Mesenchymal stem cell (in vitro differentiated cells and primary cell): ENCODE results near the gene IKBKE.

Source experiments
- DNase-seq: peaks from one replicate; pipeline ENCODE4 v3.0.0-alpha.2; 2013
- H2AFZ ChIP-seq: one replicate; pipeline ENCODE4 v1.6.1; 2013; ENCODE audit warnings: low read depth, mild to moderate bottlenecking, control low read depth, inconsistent platforms, low read length, moderate library complexity
- H2AK5ac ChIP-seq: 2 replicates; pipeline ENCODE4 v1.6.1; 2013; ENCODE audit warnings: low read length, moderate library complexity, mild to moderate bottlenecking, inconsistent platforms; ENCODE audit not compliant: severe bottlenecking
- H2BK120ac ChIP-seq: one replicate; pipeline ENCODE4 v1.6.1; 2013; ENCODE audit warnings: low read depth, mild to moderate bottlenecking, inconsistent platforms, low read length, moderate library complexity
- H2BK12ac ChIP-seq, 2 experiments: one replicate each; pipeline ENCODE4 v1.6.1; 2013; ENCODE audit warnings: inconsistent platforms in 2 of 2, low read length in 2 of 2, mild to moderate bottlenecking in 2 of 2, moderate library complexity in 2 of 2, control low read depth in 1 of 2
- H2BK15ac ChIP-seq: one replicate; pipeline ENCODE4 v1.6.1; 2013; ENCODE audit warnings: mild to moderate bottlenecking, low read depth, inconsistent platforms; ENCODE audit not compliant: poor library complexity, severe bottlenecking
- H2BK5ac ChIP-seq: 2 replicates; pipeline ENCODE4 v1.6.1; 2013; ENCODE audit warnings: low read depth, mild to moderate bottlenecking, low read length, control low read depth, inconsistent platforms; ENCODE audit not compliant: poor library complexity, severe bottlenecking
- H3K14ac ChIP-seq, 2 experiments: one replicate each; pipeline ENCODE4 v1.6.1; 2013; ENCODE audit warnings: inconsistent platforms in 2 of 2, low read length in 2 of 2, control low read depth in 1 of 2, mild to moderate bottlenecking in 1 of 2, moderate library complexity in 1 of 2
- H3K18ac ChIP-seq, 2 experiments: one replicate each; pipeline ENCODE4 v1.6.1; 2013; ENCODE audit warnings: inconsistent platforms in 2 of 2, low read length in 2 of 2, control low read depth in 1 of 2, low read depth in 1 of 2, mild to moderate bottlenecking in 1 of 2
- H3K23ac ChIP-seq, 2 experiments: one replicate each; pipeline ENCODE4 v1.6.1; 2013; ENCODE audit warnings: inconsistent platforms in 2 of 2, low read length in 2 of 2, mild to moderate bottlenecking in 2 of 2, moderate library complexity in 2 of 2, control low read depth in 1 of 2
- H3K27ac ChIP-seq: 2 replicates; pipeline ENCODE4 v1.5.1; 2013; ENCODE audit warnings: mild to moderate bottlenecking, moderate library complexity, low read length, control low read depth, inconsistent platforms; ENCODE audit not compliant: poor library complexity, severe bottlenecking
- H3K27me3 ChIP-seq, 2 experiments: 2 replicates each; pipeline versions ENCODE4 v1.6.1 to v1.7.0; 2013; ENCODE audit warnings: low read length in 2 of 2, mild to moderate bottlenecking in 2 of 2, moderate library complexity in 2 of 2, control low read depth in 1 of 2, inconsistent platforms in 1 of 2; ENCODE audit not compliant: control insufficient read depth in 1 of 2, insufficient read depth in 1 of 2
- H3K36me3 ChIP-seq, 2 experiments: 2 replicates each; pipeline versions ENCODE4 v1.6.1 to v1.7.0; 2013; ENCODE audit warnings: low read length in 2 of 2, control low read depth in 1 of 2, inconsistent platforms in 1 of 2, low read depth in 1 of 2, mild to moderate bottlenecking in 1 of 2; ENCODE audit not compliant: insufficient read depth in 2 of 2, control insufficient read depth in 1 of 2
- H3K4ac ChIP-seq, 2 experiments: one replicate each; pipeline ENCODE4 v1.6.1; 2013; ENCODE audit warnings: inconsistent platforms in 2 of 2, low read length in 2 of 2, mild to moderate bottlenecking in 2 of 2, moderate library complexity in 2 of 2, control low read depth in 1 of 2, low read depth in 1 of 2
- H3K4me1 ChIP-seq: 2 replicates; pipeline ENCODE4 v1.6.1; 2013; ENCODE audit warnings: low read depth, low read length, control low read depth; ENCODE audit not compliant: control insufficient read depth, insufficient read depth
- H3K4me2 ChIP-seq: 2 replicates; pipeline ENCODE4 v1.6.1; 2013; ENCODE audit warnings: low read length, mild to moderate bottlenecking, inconsistent platforms; ENCODE audit not compliant: poor library complexity, severe bottlenecking
- H3K4me3 ChIP-seq, 2 experiments: 2 replicates each; pipeline versions ENCODE4 v1.5.1 to v1.7.0; 2013; ENCODE audit warnings: low read length in 2 of 2, mild to moderate bottlenecking in 2 of 2, control low read depth in 1 of 2, low read depth in 1 of 2; ENCODE audit not compliant: insufficient read depth in 1 of 2
- H3K79me1 ChIP-seq: replicated peaks from 2 replicates; pipeline ENCODE4 v1.6.1; 2013; ENCODE audit warnings: mild to moderate bottlenecking, control low read depth, low read length, inconsistent platforms; ENCODE audit not compliant: poor library complexity, severe bottlenecking
- H3K9ac ChIP-seq: 2 replicates; pipeline ENCODE4 v1.7.0; 2013; ENCODE audit warnings: mild to moderate bottlenecking, low read length, moderate library complexity
- H3K9me3 ChIP-seq: 2 replicates; pipeline ENCODE4 v1.7.0; 2013; ENCODE audit warnings: mild to moderate bottlenecking, low read length; ENCODE audit not compliant: control insufficient read depth
- H4K8ac ChIP-seq: one replicate; pipeline ENCODE4 v1.6.1; 2013; ENCODE audit warnings: inconsistent platforms, mild to moderate bottlenecking, low read length, moderate library complexity
- H4K91ac ChIP-seq: one replicate; pipeline ENCODE4 v1.6.1; 2013; ENCODE audit warnings: mild to moderate bottlenecking, low read length, inconsistent platforms
- WGBS: methylation state at CpG from one replicate; pipeline ENCODE4 v1.1.7; 2013; ENCODE audit warnings: mixed read lengths; 5-methylcytosine and 5-hydroxymethylcytosine counted together

IKBKE gene

GRCh38 chr1:206472886-206473285 is 2.6 kb downstream of the IKBKE start:
- 53% methylated on average over 5 of the region's 5 CpGs for WGBS
- peaks cover 38% of the 10 kb centered on the region in 2 experiments for H3K36me3 ChIP-seq

DNA sequence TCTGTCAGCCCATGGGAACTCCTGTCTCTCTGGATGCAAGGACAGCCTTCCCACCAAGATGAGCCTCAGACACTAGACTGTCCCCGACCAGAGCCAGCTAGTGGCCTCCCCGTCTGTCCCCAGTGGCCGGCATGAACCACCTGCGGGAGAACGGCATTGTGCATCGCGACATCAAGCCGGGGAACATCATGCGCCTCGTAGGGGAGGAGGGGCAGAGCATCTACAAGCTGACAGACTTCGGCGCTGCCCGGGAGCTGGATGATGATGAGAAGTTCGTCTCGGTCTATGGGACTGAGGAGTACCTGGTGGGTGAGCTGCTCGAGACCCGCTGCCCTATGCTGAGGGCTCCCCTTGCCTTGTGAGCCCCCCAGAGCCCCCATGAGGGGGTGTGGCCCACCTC is 5.8 kb downstream of the IKBKE start:
- Histone ChIP-seq H2BK12ac (no peak overlapping the region), H2BK15ac (no peak overlapping the region), H4K8ac (no peak overlapping the region), H2AFZ (no peak overlapping the region), H3K23ac (no peak overlapping the region), H2BK120ac (no peak overlapping the region), H3K27me3 (no peaks in the 10 kb centered on the region), H3K27ac (no peak overlapping the region), H4K91ac (no peak overlapping the region), H3K14ac (no peak overlapping the region), H3K18ac (no peak overlapping the region), H2BK5ac (no peak overlapping the region), H3K36me3 (peaks cover 61 to 62% of the 10 kb centered on the region in 2 experiments), H3K4me3 (no peak overlapping the region), H3K4me2 (no peak overlapping the region), H3K4me1 (peaks cover 28% of the 10 kb centered on the region), H3K9me3 (no peaks in the 10 kb centered on the region), H3K79me1 (peaks cover 7% of the 10 kb centered on the region), H3K4ac (no peak overlapping the region), H3K9ac (no peak overlapping the region), H2AK5ac (no peak overlapping the region)
- WGBS, result 95% methylated on average over 16 of the region's 17 CpGs
- DNase-seq, result no peak

More at GRCh38 chr1:206472886-206473285, 2.6 kb downstream of the IKBKE start:
- peak overlapping the region; percentile 84 to 92 for H3K18ac ChIP-seq
- H2BK5ac ChIP-seq, result no peak overlapping the region
- no peaks in the 10 kb centered on the region for H3K9me3 ChIP-seq
- no peak overlapping the region for H2BK15ac ChIP-seq
- no peak overlapping the region for H3K27ac ChIP-seq
- H2BK12ac ChIP-seq, result peak overlapping the region; percentile 92 to 99
- H3K23ac ChIP-seq, result peak overlapping the region in 1 of 2 experiments; percentile 84
- peak overlapping the region; percentile 67 for H2AK5ac ChIP-seq
- peak overlapping the region; percentile 7 for H3K4me2 ChIP-seq
- peak overlapping the region in 1 of 2 experiments; percentile 29 for H3K4me3 ChIP-seq
- peak overlapping the region; percentile 33 for H3K9ac ChIP-seq
- peak overlapping the region; percentile 71 for H2BK120ac ChIP-seq
- H4K8ac ChIP-seq, result peak overlapping the region; percentile 10
- peaks cover 7% of the 10 kb centered on the region for H3K79me1 ChIP-seq
- no peak overlapping the region for H2AFZ ChIP-seq
- no peak for DNase-seq
- peak overlapping the region in 1 of 2 experiments; percentile 87 for H3K14ac ChIP-seq
- H3K4ac ChIP-seq, result peak overlapping the region; percentile 25 to 81
- no peaks in the 10 kb centered on the region for H3K27me3 ChIP-seq
- peak overlapping the region; percentile 85 for H4K91ac ChIP-seq
- H3K4me1 ChIP-seq, result peaks cover 35% of the 10 kb centered on the region

GRCh38 chr1:206476591-206476990 is 6.3 kb downstream of the IKBKE start:
- no peak overlapping the region for H4K8ac ChIP-seq
- no peak overlapping the region for H2AK5ac ChIP-seq
- no peak overlapping the region for H3K14ac ChIP-seq
- H2AFZ ChIP-seq, result no peak overlapping the region
- H2BK5ac ChIP-seq, result no peak overlapping the region
- no peak overlapping the region for H4K91ac ChIP-seq
- H2BK12ac ChIP-seq, result no peak overlapping the region
- no peak overlapping the region for H3K23ac ChIP-seq
- peaks cover 28% of the 10 kb centered on the region for H3K4me1 ChIP-seq
- no peak overlapping the region for H3K4me2 ChIP-seq
- 96% methylated on average over 13 of the region's 14 CpGs for WGBS
- H3K9me3 ChIP-seq, result no peaks in the 10 kb centered on the region
- no peak overlapping the region for H3K27ac ChIP-seq
- H2BK120ac ChIP-seq, result no peak overlapping the region
- no peak overlapping the region for H2BK15ac ChIP-seq
- H3K79me1 ChIP-seq, result peaks cover 4% of the 10 kb centered on the region
- no peaks in the 10 kb centered on the region for H3K27me3 ChIP-seq
- no peak for DNase-seq
- H3K36me3 ChIP-seq, result peaks cover 61 to 62% of the 10 kb centered on the region in 2 experiments
- H3K4ac ChIP-seq, result no peak overlapping the region
- no peak overlapping the region for H3K9ac ChIP-seq
- no peak overlapping the region for H3K18ac ChIP-seq
- H3K4me3 ChIP-seq, result no peak overlapping the region

DNA sequence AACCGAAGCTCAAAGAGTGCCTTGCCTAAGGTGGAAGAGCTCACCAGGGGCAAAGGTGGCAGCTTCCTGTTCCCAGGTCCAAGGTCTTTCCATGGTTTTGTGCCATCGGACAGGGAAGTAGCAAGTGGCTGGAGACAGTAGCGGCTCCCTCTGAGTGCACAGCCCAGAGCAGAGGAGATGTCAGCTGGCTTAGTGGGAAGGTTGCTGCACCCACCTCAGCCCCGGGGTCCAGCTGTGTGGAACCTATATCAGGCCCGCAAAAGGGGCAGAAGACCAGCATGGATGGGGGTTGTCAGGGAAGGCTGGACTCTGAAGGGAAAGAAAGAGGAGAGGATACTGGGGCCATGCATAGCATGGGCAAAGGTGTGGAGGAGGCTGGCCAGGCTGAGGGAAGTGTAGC is 6.8 kb downstream of the IKBKE start:
- Histone ChIP-seq H3K9ac (no peak overlapping the region), H3K23ac (no peak overlapping the region), H3K27me3 (no peaks in the 10 kb centered on the region), H3K9me3 (no peaks in the 10 kb centered on the region), H2AFZ (no peak overlapping the region), H3K4ac (no peak overlapping the region), H3K14ac (no peak overlapping the region), H3K18ac (no peak overlapping the region), H2BK120ac (no peak overlapping the region), H2BK5ac (no peak overlapping the region), H2AK5ac (no peak overlapping the region), H3K4me2 (no peak overlapping the region), H3K4me3 (no peak overlapping the region), H3K79me1 (peaks cover 4% of the 10 kb centered on the region), H3K36me3 (peaks cover 62% of the 10 kb centered on the region in 2 experiments), H2BK12ac (no peak overlapping the region), H4K8ac (no peak overlapping the region), H3K4me1 (peaks cover 24% of the 10 kb centered on the region), H3K27ac (no peak overlapping the region), H4K91ac (no peak overlapping the region), H2BK15ac (no peak overlapping the region)
- no peak for DNase-seq
- 91% methylated on average over 5 of the region's 5 CpGs for WGBS
